Keratinocyte (primary cell): ENCODE measurements around the gene DOK4.

Experiments
- EZH2 ChIP-seq: IDR thresholded peaks from one replicate; pipeline ENCODE4 v1.6.1; 2012; ENCODE audit warnings: inconsistent platforms, mild to moderate bottlenecking, low read length, moderate library complexity
- TF ChIP-seq, protein P1 (sequence below), 3 experiments: IDR thresholded peaks in 1 of 3; conservative IDR thresholded peaks in 1 of 3; optimal IDR thresholded peaks in 1 of 3; 2 replicates in 2 of 3; 3 replicates in 1 of 3; pipeline versions ENCODE3 to v1.5.1; 2011; ENCODE audit warnings: low read length in 3 of 3, mild to moderate bottlenecking in 3 of 3, moderate library complexity in 2 of 3, control low read depth in 1 of 3, inconsistent platforms in 1 of 3; ENCODE audit not compliant: insufficient read depth in 2 of 3; ENCODE audit errors: extremely low read depth in 1 of 3

DNA sequence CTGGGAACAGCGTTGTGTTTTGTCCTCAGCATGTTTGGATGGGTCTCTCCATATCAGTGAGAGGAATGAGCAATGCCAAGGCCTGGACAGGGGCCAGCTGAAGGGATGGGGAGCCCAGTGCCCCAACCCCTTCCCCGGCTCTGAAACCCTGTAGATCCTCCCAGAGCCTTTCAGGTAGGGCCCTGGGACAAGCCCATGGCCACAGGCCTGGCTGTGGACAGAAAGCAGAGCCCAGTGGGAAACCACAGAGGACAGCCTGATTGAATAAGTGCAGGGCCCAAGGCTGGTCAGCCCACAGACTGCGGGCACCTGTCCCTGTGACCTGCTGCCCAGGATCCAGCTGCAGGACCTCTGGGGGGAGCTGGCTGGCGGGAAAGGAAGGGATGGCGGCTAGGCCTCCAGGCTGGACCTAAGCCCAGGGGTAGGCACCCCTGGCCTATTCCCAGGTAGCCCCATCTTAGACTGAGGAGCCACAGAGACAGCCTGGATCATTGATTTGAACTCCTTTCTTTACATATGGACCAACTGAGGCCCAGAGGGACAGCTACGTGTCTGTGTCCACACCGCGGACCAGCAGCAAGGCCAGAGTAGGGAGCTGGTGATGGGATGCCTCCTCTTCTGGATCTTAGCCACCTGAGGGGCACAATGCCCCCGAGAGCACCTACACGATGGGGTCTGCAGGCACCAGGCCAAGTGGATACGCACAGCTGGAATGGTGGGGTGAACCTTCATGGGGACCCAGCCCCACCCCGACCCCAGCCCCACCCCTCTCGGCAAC lies 48.8 kb upstream of the DOK4 start:
- TF ChIP-seq EZH2 = no peak
- TF ChIP-seq, protein P1, sequence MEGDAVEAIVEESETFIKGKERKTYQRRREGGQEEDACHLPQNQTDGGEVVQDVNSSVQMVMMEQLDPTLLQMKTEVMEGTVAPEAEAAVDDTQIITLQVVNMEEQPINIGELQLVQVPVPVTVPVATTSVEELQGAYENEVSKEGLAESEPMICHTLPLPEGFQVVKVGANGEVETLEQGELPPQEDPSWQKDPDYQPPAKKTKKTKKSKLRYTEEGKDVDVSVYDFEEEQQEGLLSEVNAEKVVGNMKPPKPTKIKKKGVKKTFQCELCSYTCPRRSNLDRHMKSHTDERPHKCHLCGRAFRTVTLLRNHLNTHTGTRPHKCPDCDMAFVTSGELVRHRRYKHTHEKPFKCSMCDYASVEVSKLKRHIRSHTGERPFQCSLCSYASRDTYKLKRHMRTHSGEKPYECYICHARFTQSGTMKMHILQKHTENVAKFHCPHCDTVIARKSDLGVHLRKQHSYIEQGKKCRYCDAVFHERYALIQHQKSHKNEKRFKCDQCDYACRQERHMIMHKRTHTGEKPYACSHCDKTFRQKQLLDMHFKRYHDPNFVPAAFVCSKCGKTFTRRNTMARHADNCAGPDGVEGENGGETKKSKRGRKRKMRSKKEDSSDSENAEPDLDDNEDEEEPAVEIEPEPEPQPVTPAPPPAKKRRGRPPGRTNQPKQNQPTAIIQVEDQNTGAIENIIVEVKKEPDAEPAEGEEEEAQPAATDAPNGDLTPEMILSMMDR (optimal IDR thresholded peaks at IDR 0.05 in 1 of 3, IDR thresholded peaks at IDR 0.05 in 1 of 3, conservative IDR thresholded peaks at IDR 0.05 in 1 of 3; ENCODE audit: extremely low read depth in 1 of 3, insufficient read depth in 2 of 3, low read length in 3 of 3) = no peak
